Central memory CD8-positive, alpha-beta T cell (primary cell): ENCODE data around the gene PLCE1.

ENCODE experiments used
- ATAC-seq: fragments of 150-1000 bp; cut with Tn5 transposase; replicated peaks from 2 replicates; pipeline ENCODE4 v1.10.0; 2022; ENCODE audit warnings: mild to moderate bottlenecking, moderate FRiP score, moderate number of reproducible peaks; ENCODE audit not compliant: poor library complexity, severe bottlenecking; ENCODE audit errors: extremely low read depth
- DNase-seq, 2 donors: peaks; one replicate each; pipeline ENCODE4 v3.0.0; 2021; ENCODE audit warnings: low spot score in 2 of 2
- H3K27ac Mint-ChIP-seq: one replicate; pipeline ENCODE4 v1.8.0; 2022; ENCODE audit warnings: low read depth, mild to moderate bottlenecking, moderate library complexity, mixed read lengths
- H3K27me3 Mint-ChIP-seq: one replicate; pipeline ENCODE4 v1.8.0; 2022; ENCODE audit warnings: mixed read lengths
- H3K36me3 Mint-ChIP-seq: one replicate; pipeline ENCODE4 v1.8.0; 2022; ENCODE audit warnings: mild to moderate bottlenecking, moderate library complexity, mixed read lengths; ENCODE audit not compliant: insufficient read depth
- H3K4me1 Mint-ChIP-seq: one replicate; pipeline ENCODE4 v1.8.0; 2022; ENCODE audit warnings: mixed read lengths
- H3K4me3 Mint-ChIP-seq: one replicate; pipeline ENCODE4 v1.8.0; 2022; ENCODE audit warnings: mild to moderate bottlenecking, moderate library complexity, mixed read lengths
- H3K9me3 Mint-ChIP-seq: one replicate; pipeline ENCODE4 v1.8.0; 2022; ENCODE audit warnings: mixed read lengths

Gene PLCE1

DNA sequence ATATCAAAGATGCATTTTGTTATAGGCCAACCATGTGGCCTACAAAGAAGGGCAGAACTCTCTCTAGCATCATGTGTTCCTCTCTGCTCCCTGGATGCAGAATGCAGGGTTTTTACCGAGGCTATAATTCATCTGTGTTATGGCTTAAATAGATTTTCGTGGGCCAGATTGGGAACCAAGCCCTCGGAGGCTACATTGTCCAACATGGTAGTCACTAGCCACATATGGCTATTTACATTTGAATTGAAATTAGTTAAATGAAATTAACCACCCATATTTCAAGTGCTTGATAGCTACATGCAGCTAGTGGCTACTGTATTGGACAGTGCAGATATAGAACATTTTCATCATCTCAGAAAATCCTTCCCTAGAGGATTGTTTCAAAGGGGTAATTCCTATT, 2.8 kb downstream of the PLCE1 start:
- peaks cover 57% of the 10 kb centered on the region for H3K27me3 Mint-ChIP-seq
- H3K36me3 Mint-ChIP-seq, result peaks cover 1% of the 10 kb centered on the region
- DNase-seq (no peak), ATAC-seq (no peak)
- H3K4me1 Mint-ChIP-seq, result no peaks in the 10 kb centered on the region
- H3K27ac Mint-ChIP-seq, result no peak overlapping the region
- no peak overlapping the region for H3K4me3 Mint-ChIP-seq
- no peaks in the 10 kb centered on the region for H3K9me3 Mint-ChIP-seq

DNA sequence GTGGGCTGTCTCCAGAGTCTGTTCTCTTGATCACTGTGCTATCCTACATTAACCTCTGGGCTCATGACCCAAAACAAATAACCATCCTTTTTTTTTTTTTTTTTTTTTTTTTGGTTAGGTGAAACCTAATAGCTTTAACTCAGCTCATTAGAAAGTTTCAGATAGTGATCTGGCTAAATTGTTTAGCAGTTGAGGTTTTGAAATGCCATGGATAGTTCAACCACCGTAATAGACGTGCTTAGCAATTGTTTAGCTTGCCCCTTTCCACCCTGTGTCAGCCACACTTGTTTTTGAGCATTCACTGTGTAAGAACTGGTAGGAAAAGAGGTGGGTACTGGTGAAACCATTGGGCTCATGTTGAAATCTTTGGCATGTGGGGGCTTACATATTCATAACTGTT, 3.8 kb downstream of the PLCE1 start:
- Mint-ChIP-seq H3K4me1 (no peaks in the 10 kb centered on the region), H3K36me3 (peaks cover 1% of the 10 kb centered on the region), H3K9me3 (no peaks in the 10 kb centered on the region), H3K27me3 (peaks cover 47% of the 10 kb centered on the region), H3K27ac (no peak overlapping the region), H3K4me3 (no peak overlapping the region)
- ATAC-seq, result no peak
- no peak for DNase-seq

DNA sequence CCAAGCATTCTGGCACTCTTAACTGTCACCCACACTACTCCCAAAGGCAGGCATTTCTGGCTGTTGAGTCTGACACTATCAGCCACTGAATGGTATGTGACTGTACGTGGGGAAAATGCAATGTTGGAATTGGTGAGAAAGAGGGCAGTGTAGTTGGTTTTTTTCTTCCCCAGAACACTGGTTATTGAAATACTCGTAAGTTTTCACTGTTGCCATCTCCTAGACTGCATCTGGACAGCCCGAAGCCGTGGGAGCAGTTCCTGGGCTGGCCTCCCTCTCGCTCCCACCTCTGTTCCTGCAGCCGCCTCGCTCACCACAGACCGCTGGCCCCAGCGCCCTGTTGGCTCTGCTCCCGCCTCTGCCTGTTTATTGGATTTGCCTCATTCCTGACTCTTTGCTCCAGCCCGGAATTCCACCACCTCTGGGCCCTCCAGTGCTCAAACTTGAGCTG, 5.7 kb downstream of the PLCE1 start:
- Mint-ChIP-seq H3K9me3 (no peaks in the 10 kb centered on the region), H3K27me3 (peaks cover 43% of the 10 kb centered on the region), H3K4me3 (no peak overlapping the region), H3K4me1 (no peaks in the 10 kb centered on the region), H3K27ac (no peak overlapping the region), H3K36me3 (peaks cover 1% of the 10 kb centered on the region)
- ATAC-seq, result no peak
- no peak for DNase-seq

DNA sequence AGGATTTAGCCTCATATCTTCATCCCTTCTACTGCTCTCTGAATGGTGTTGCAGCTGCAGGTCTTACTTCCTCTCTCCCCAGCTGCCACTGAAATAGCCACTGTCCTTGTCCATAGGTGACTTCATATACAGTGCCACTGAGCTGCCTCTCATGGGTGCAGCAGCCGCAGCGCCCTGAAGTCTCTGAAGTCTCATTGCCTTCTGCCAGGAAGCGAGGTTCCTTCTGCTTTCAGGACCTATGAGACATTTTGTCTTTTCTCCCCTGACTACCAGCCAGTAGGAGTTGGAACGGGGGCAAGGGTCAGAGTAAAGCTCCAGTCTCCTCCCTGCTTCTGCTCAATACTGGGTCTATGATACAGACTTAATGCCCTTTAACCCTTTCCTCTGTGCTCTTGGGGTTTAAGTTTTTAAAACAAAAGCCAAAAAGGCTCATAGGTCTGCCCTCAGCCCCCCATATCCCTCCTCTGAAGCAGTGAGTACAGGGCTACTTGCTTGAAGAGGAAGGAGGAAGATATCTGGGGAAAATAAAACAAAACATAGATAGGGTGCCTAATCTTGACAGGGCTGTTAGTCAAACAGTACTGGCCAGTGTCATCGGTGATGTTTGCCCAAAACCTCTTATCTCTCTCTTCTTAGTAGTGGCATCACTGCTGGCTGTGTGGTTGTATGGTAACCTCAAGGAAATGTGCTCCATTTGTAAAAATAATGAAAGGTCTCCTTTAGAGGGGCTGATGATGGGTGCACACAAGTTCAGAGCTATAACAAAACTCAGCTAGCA, 7.1 kb downstream of the PLCE1 start:
- Mint-ChIP-seq H3K9me3 (no peaks in the 10 kb centered on the region), H3K27me3 (peaks cover 32% of the 10 kb centered on the region), H3K4me3 (no peak overlapping the region), H3K4me1 (no peaks in the 10 kb centered on the region), H3K36me3 (peaks cover 1% of the 10 kb centered on the region), H3K27ac (no peak overlapping the region)
- ATAC-seq (no peak), DNase-seq (no peak)

DNA sequence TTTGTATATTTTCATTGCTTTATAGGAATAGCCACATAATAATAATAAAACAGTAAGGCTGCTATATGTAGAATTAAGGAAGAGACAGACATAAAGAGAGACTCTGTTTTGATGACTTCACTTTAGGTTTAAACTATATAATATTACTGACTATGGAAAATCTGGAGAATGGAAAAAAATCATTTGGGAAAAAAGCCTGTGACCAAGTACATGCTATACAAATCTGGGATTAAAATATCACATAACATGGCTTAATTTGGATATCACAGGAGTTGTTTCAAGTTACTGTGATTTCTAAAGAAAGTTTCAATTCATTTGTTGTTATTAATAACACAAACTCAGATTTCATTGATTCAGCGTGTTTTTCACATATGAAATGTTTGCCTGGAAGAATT, 7.7 kb downstream of the PLCE1 start:
- Mint-ChIP-seq H3K4me3 (no peak overlapping the region), H3K36me3 (peaks cover 1% of the 10 kb centered on the region), H3K9me3 (no peaks in the 10 kb centered on the region), H3K27ac (no peak overlapping the region), H3K27me3 (peaks cover 31% of the 10 kb centered on the region), H3K4me1 (no peaks in the 10 kb centered on the region)
- ATAC-seq, result no peak
- no peak for DNase-seq

DNA sequence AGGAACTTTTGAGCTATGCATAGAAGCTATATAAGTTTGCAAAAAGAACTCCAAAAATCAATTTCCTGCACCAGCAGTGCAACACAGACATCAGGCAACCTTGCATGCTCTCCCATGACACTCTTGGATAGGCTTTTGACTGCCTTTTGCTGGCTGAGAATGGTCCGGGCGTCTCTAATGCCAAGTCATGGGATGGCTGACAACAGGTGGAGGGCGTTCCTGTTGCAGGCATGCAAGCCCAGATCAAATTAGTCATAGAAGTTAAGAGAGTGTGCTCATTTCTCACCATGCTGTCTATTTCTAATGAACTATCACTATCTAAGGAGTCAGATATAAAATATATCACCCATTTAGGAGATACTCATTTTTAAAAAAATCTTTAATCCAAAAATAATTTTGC, 8.4 kb downstream of the PLCE1 start:
- ATAC-seq, result no peak
- Mint-ChIP-seq H3K4me1 (no peaks in the 10 kb centered on the region), H3K27ac (no peak overlapping the region), H3K36me3 (peaks cover 1% of the 10 kb centered on the region), H3K27me3 (peaks cover 39% of the 10 kb centered on the region), H3K4me3 (no peak overlapping the region), H3K9me3 (no peaks in the 10 kb centered on the region)
- DNase-seq, result no peak

DNA sequence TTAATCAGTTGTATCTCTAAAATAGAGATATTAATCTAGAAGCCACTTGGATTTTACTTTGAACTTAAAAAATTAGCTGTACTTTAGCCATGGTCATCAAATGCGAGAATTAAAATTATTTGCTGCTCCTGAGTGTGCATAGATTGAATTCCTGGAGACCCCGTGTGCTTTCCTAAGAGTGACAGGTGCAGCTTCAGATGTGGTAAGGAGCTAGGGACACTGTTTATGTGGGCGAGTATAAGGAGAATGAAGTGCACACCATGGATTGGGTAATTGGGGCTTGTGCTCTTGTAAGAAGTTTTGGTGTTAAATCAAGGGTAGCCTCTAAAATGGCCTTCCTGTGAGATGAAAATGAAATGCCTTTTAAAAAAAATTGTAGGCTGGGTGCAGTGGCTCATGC, 9.8 kb downstream of the PLCE1 start:
- no peak overlapping the region for H3K4me3 Mint-ChIP-seq
- no peaks in the 10 kb centered on the region for H3K9me3 Mint-ChIP-seq
- H3K27ac Mint-ChIP-seq, result no peak overlapping the region
- peaks cover 1% of the 10 kb centered on the region for H3K36me3 Mint-ChIP-seq
- H3K4me1 Mint-ChIP-seq, result no peaks in the 10 kb centered on the region
- no peak for ATAC-seq
- DNase-seq, result no peak
- peaks cover 41% of the 10 kb centered on the region for H3K27me3 Mint-ChIP-seq

DNA sequence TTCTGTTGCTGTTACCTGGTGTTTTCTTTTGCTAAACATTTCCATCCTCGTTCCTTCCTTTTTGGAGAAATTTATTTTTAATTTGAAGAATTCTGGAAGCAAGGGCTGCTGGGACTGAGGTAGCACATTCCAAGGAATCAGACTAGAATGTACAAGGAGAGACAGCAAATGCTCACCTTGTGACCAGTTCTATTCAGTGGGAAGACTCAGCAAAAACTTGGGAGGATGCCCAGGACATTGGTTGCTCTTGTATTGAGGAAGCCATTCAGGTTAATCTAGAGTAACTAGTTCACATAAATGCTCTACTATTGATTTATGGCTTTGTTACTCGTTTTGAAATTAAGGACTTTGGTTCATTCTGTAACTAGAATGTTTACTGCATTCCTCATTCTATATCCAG, 11.3 kb downstream of the PLCE1 start:
- Mint-ChIP-seq H3K9me3 (no peaks in the 10 kb centered on the region), H3K4me3 (no peak overlapping the region), H3K4me1 (no peaks in the 10 kb centered on the region), H3K27ac (no peak overlapping the region), H3K27me3 (peaks cover 36% of the 10 kb centered on the region), H3K36me3 (no peaks in the 10 kb centered on the region)
- ATAC-seq (no peak), DNase-seq (no peak)

DNA sequence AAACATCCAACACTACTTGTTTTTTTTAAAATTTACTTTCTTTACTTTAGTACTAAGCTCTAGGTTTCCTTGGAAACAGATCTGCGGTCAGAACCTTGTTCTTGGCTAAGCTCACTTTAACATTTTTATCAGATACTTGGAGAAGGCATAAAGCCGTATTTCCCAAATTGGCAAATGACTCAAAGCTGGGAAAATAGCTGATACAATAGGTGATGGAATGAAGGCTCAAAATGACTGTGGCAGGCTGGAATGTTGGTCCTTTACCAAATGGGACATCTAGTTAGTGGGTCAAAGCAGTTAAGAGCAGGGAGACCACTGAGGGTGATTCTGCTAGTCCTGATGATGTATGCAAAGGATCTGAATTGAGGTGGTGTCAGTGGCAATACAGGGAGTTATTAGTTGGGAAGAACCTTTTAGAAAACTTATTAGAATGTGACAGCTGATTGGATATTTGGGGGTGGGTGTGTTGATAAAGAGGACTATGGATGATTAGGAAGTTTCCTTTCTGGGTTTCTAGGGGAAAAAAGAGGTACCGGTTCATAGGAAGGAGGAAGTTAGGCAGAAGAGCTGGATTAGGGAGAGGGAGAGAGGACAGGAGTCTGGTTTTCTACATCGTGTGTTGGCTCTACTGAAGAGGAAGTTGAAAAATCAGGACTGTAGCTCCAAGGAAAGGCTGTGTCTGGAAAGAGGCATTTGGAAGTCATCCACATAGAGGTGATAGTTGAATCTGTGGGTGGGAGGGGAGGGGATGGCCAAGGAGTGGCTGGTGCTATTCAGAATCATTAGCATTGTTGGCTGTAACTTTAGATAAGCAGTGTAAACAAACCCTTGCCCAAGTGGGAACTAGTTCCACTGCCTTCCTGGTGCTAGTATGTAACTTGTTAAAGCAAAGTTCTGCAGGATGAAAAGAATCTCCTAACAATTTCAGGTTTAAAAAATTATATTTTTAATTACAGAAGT, 13.1 kb downstream of the PLCE1 start:
- Mint-ChIP-seq H3K4me1 (no peaks in the 10 kb centered on the region), H3K9me3 (no peaks in the 10 kb centered on the region), H3K4me3 (no peak overlapping the region), H3K27ac (no peak overlapping the region), H3K27me3 (peaks cover 21% of the 10 kb centered on the region), H3K36me3 (peaks cover 2% of the 10 kb centered on the region)
- DNase-seq, result no peak
- ATAC-seq, result no peak

DNA sequence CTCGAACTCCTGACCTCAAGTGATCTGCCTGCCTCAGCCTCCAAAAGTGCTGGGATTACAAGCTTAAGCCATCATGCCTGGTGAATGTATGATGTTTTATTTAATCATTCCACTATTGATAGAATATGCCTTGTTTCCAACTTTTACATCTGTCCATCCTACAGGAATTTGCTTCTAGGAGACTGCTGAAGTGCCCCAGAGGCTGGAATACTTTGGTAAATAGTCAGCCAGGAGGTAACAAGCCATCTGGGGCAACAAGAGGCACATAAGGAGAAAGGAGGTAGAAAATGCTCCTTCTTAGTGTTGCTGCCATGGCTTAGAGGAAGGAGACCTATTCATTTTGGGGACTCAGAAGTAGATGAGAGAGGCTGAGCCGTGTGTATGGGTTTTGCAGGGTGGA, 14.8 kb downstream of the PLCE1 start:
- no peaks in the 10 kb centered on the region for H3K4me1 Mint-ChIP-seq
- no peak overlapping the region for H3K27ac Mint-ChIP-seq
- no peaks in the 10 kb centered on the region for H3K9me3 Mint-ChIP-seq

DNA sequence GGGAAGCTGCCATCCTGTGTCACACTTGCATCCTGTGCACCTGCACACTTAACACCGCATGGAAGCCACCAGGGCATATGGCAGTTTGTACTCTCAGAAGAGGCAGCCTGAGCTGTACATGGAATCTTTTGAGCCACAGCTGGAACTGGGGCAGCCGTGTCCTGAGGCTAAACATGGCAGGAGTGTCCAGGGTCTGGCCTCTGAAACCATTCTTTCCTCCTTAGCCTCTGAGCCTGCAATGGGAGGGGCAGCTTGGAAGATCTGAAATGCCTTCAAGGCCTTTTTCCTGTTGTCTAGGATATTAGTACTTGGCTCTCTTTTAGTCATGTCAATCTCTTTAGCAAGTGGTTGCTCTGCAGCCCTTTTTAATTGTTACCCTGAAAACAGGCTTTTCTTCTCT, 16.4 kb downstream of the PLCE1 start:
- peaks cover 2% of the 10 kb centered on the region for H3K36me3 Mint-ChIP-seq
- peaks cover 24% of the 10 kb centered on the region for H3K27me3 Mint-ChIP-seq
- H3K27ac Mint-ChIP-seq, result no peak overlapping the region
- DNase-seq (no peak), ATAC-seq (no peak)
- H3K4me3 Mint-ChIP-seq, result no peak overlapping the region
- H3K4me1 Mint-ChIP-seq, result no peaks in the 10 kb centered on the region
- no peaks in the 10 kb centered on the region for H3K9me3 Mint-ChIP-seq

More for the DNA sequence above, 14.8 kb downstream of the PLCE1 start:
- ATAC-seq (no peak), DNase-seq (no peak)
- no peak overlapping the region for H3K4me3 Mint-ChIP-seq
- H3K27me3 Mint-ChIP-seq, result peaks cover 34% of the 10 kb centered on the region
- peaks cover 2% of the 10 kb centered on the region for H3K36me3 Mint-ChIP-seq

DNA sequence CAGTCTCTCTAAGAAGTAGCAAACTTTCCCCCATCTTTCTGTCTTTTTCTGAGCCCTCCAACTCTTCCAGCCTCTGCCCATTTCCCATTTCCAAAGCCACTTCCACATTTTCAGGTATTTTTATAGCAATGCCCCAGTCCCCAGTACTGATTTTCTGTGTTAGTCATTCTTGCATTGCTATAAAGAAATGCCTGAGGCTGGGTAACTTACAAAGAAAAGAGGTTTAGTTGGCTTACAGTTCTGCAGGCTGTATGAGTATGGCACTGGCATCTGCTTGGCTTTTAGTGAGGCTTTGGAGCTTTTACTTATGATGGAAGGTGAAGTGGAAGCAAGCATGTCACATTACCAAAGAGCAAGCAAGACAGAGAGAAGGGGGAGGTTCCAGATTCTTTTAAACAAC, 17.2 kb downstream of the PLCE1 start:
- Mint-ChIP-seq H3K36me3 (peaks cover 2% of the 10 kb centered on the region), H3K4me3 (no peak overlapping the region), H3K27me3 (peaks cover 24% of the 10 kb centered on the region), H3K27ac (no peak overlapping the region), H3K4me1 (no peaks in the 10 kb centered on the region), H3K9me3 (no peaks in the 10 kb centered on the region)
- DNase-seq, result no peak
- no peak for ATAC-seq

DNA sequence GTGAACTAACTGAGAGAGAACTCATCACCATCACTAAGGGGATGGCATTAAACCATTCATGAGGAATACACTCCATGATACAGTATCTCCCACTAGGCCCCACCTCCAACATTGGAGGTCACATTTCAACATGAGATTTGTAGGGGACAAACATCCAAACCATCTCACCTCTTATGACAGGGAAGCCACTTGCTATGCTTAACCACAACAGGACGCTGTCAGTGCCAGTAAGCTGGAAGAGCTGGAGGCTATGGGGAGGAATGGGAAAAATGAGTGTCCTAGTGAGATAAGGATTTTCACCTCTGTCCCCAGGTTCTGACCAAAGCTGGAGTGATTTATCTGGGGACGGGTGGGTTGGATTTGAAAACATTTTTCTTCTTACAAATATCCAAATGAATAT, 17.6 kb downstream of the PLCE1 start:
- Mint-ChIP-seq H3K36me3 (peaks cover 2% of the 10 kb centered on the region), H3K9me3 (no peaks in the 10 kb centered on the region), H3K4me3 (no peak overlapping the region), H3K27ac (no peak overlapping the region), H3K4me1 (no peaks in the 10 kb centered on the region), H3K27me3 (peaks cover 24% of the 10 kb centered on the region)
- no peak for ATAC-seq
- no peak for DNase-seq
